H1 (cell line): ENCODE measurements around the gene MYO7B. TPM values are rescaled to one million over a fixed set of nuclear protein-coding genes. Genes with fewer than 3 reads are reported as not detected.

Experiments
- BRCA1 ChIP-seq: IDR thresholded peaks from 2 replicates; pipeline ENCODE4 v1.6.1; 2012; ENCODE audit warnings: low read depth, low read length, improper control_type of control experiment
- CBX8 ChIP-seq: fragments of 300-800, 300-1000 bp; sonication (generic); IDR thresholded peaks from 2 replicates; pipeline ENCODE4 v1.7.1; 2016; ENCODE audit warnings: low read depth, low read length, borderline replicate concordance
- CHD7 ChIP-seq: fragments of 300-600 bp; sonication (generic); IDR thresholded peaks from 2 replicates; pipeline ENCODE4 v1.7.1; 2012; ENCODE audit warnings: low read length, moderate library complexity, mild to moderate bottlenecking, inconsistent platforms; ENCODE audit not compliant: insufficient replicate concordance
- KDM4A ChIP-seq: IDR thresholded peaks from one replicate; pipeline ENCODE4 v1.7.1; 2012; ENCODE audit warnings: low read depth, mild to moderate bottlenecking, moderate library complexity, low read length, inconsistent platforms; ENCODE audit not compliant: severe bottlenecking
- POLR2AphosphoS5 ChIP-seq: IDR thresholded peaks from 2 replicates; pipeline ENCODE4 v1.6.1; 2011; ENCODE audit warnings: low read depth, low read length
- SP4 ChIP-seq: IDR thresholded peaks from 2 replicates; pipeline ENCODE4 v1.6.1; 2012; ENCODE audit warnings: low read length, inconsistent platforms
- SUZ12 ChIP-seq: fragments of 200-600 bp; sonication (generic); IDR thresholded peaks from 2 replicates; pipeline ENCODE4 v1.6.1; 2012; ENCODE audit warnings: mild to moderate bottlenecking, inconsistent platforms, low read length, moderate library complexity, mixed read lengths
- TBP ChIP-seq: IDR thresholded peaks from 2 replicates; pipeline ENCODE4 v1.6.1; 2011; ENCODE audit warnings: low read depth, low read length, improper control_type of control experiment
- polyA plus RNA-seq, 7 experiments: library from polyadenylated mRNA; depleted of rRNA in 3 of 7; stranded (reverse) in 5 of 7; unstranded in 2 of 7; fragments of >200 nt in 5 of 7; fragments of 200-250 nt in 2 of 7; gene quantifications; 1 replicate in 5 of 7; 2 replicates in 1 of 7; 4 replicates in 1 of 7; pipeline versions ENCODE4 v1.2.1 to v1.2.3, GENCODE V29; 2011 to 2013; ENCODE audit warnings: missing spikeins in 2 of 7, mixed read lengths in 2 of 7
- total RNA-seq: library from RNA; stranded (reverse); fragmentation: NEBNext Ultra II Directional; extraction: Animal tissue kit (Norgen Biotek cat#: 25700); gene quantifications from 2 replicates; pipeline ENCODE4 v1.2.1, GENCODE V29; 2021

MYO7B gene
- total and polyA plus RNA-seq, 2 of the 8 experiments (the other 6 are each of a cell fraction or from before 2014, with no cell fraction given): not detected

DNA sequence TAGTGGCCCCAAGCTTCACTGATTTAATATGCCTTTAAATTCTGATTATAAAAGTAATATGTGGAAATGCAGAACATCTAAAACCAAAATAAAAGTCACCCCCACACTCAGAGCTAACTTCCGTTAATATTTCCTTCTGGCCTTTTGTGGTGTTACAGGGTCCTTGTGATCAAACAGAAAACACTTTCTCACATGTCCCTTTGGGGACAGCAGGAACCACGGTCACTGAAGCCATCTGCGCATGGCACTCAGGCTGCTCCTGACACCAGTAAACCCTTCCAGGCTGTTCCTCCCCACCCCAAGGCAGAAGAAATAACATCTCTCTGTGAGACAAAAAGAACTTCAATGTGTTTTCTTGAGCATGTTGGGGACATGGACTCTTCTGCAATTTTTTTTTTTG is 85.4 kb downstream of the MYO7B start (continued):
- TF ChIP-seq CHD7: no peak
- TF ChIP-seq BRCA1: no peak
- no peak for TF ChIP-seq TBP
- TF ChIP-seq SP4: no peak
- TF ChIP-seq SUZ12: no peak
- no peak for TF ChIP-seq CBX8
- TF ChIP-seq KDM4A: no peak
- no peak for TF ChIP-seq POLR2AphosphoS5
- TF ChIP-seq, all 59 proteins: peak for 0
